ENCODE data around the gene BPIFA1. TPM values are rescaled to one million over a fixed set of nuclear protein-coding genes. Genes with fewer than 3 reads are reported as not detected.

BPIFA1 gene
- polyA plus RNA-seq, 1 of the 3 experiments (the other 2 are of a cell fraction), result not detected

DNA sequence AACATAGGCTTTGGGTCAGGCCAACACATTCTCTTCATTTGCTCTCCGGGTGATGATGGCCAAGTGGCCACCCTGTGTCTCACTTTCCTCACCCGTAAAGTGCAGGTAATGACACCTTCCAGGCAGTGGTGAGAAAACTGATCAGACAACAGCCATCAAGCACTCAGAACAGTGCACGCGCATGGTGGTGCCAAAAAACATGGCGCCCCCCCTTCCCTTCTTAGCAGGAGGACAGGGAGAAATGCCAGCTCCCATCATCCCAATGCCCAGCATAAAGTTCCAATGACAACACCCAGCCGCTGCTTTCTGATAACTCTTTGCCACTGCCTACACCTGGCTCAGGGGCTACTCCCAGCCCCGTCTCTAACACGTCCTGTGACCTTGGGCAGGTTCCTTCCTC lies 55.6 kb downstream of the BPIFA1 start:
- ChIA-PET POLR2A (no interaction called here), CTCF (interaction anchor here (0.6 to 2.7 kb wide), 14 partner anchors 9 to 502 kb away, joined by 3 to 9 read pairs (median 3); no protein-coding TSS in a partner anchor)
- no peaks in the 10 kb centered on the region for H3K4me1 ChIP-seq (ENCODE audit: control insufficient read depth in 1 of 2, insufficient read depth in 2 of 2, low read depth in 1 of 2, low read length in 1 of 2)
- H3K4me3 ChIP-seq (ENCODE audit: low read depth in 2 of 2, low read length in 1 of 2), result no peak overlapping the region
- no peaks in the 10 kb centered on the region for H3K9me3 ChIP-seq
- H3K27ac ChIP-seq (ENCODE audit: low read depth in 2 of 2, low read length in 1 of 2), result no peak overlapping the region
- H3K4me2 ChIP-seq, result no peak overlapping the region
- 30% methylated on average over 4 of the region's 8 CpGs for WGBS (ENCODE audit: low lambda C conversion rate)
- H3K9ac ChIP-seq, result no peak overlapping the region
- no peaks in the 10 kb centered on the region for H4K20me1 ChIP-seq (ENCODE audit: insufficient read depth)
- H3K9me2 ChIP-seq, result no peaks in the 10 kb centered on the region
- H3F3A ChIP-seq (replicated peaks; ENCODE audit: insufficient read depth), result no peaks in the 10 kb centered on the region
- no peaks in the 10 kb centered on the region for H3K79me2 ChIP-seq (ENCODE audit: insufficient read depth)
- H2AFZ ChIP-seq (ENCODE audit: low read depth), result no peak overlapping the region
- no peaks in the 10 kb centered on the region for H3K36me3 ChIP-seq (replicated peaks in 1 of 2; ENCODE audit: control insufficient read depth in 1 of 2, insufficient read depth in 2 of 2, low read length in 1 of 2)
- TF ChIP-seq USF2 (IDR thresholded peaks at IDR 0.05; ENCODE audit: borderline replicate concordance, low read depth, low read length) (no peak), NRF1 (IDR thresholded peaks at IDR 0.05; ENCODE audit: low read depth, low read length) (no peak), CTCF (IDR thresholded peaks at IDR 0.05) (no peak), POLR2AphosphoS5 (IDR thresholded peaks at IDR 0.05; ENCODE audit: low read depth, low read length) (no peak), TAF1 (IDR thresholded peaks at IDR 0.05; ENCODE audit: borderline replicate concordance, low read depth, low read length) (no peak), RCOR1 (IDR thresholded peaks at IDR 0.05; ENCODE audit: low read length) (no peak), JUND (IDR thresholded peaks at IDR 0.05) (no peak), ELF1 (IDR thresholded peaks at IDR 0.05) (no peak), CHD2 (IDR thresholded peaks at IDR 0.05; ENCODE audit: low read length, partially characterized antibody) (no peak), TCF12 (IDR thresholded peaks at IDR 0.05) (no peak), SMC3 (IDR thresholded peaks at IDR 0.05; ENCODE audit: low read depth, low read length) (no peak), GABPA (IDR thresholded peaks at IDR 0.05; ENCODE audit: low read depth) (no peak), GATA2 (CRISPR knock-in tag; IDR thresholded peaks at IDR 0.05) (no peak), NFIC (IDR thresholded peaks at IDR 0.05; ENCODE audit: borderline replicate concordance) (no peak), RAD21 (IDR thresholded peaks at IDR 0.05; ENCODE audit: low read length) (no peak), FOSL2 (IDR thresholded peaks at IDR 0.05; ENCODE audit: borderline replicate concordance, low read depth) (no peak)
- TF ChIP-seq, protein P1, sequence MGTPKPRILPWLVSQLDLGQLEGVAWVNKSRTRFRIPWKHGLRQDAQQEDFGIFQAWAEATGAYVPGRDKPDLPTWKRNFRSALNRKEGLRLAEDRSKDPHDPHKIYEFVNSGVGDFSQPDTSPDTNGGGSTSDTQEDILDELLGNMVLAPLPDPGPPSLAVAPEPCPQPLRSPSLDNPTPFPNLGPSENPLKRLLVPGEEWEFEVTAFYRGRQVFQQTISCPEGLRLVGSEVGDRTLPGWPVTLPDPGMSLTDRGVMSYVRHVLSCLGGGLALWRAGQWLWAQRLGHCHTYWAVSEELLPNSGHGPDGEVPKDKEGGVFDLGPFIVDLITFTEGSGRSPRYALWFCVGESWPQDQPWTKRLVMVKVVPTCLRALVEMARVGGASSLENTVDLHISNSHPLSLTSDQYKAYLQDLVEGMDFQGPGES (IDR thresholded peaks at IDR 0.05; ENCODE audit: low read depth, low read length), result no peak
- TF ChIP-seq, protein P2, sequence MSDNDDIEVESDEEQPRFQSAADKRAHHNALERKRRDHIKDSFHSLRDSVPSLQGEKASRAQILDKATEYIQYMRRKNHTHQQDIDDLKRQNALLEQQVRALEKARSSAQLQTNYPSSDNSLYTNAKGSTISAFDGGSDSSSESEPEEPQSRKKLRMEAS (IDR thresholded peaks at IDR 0.05; ENCODE audit: low read depth), result no peak
- TF ChIP-seq, protein P3, sequence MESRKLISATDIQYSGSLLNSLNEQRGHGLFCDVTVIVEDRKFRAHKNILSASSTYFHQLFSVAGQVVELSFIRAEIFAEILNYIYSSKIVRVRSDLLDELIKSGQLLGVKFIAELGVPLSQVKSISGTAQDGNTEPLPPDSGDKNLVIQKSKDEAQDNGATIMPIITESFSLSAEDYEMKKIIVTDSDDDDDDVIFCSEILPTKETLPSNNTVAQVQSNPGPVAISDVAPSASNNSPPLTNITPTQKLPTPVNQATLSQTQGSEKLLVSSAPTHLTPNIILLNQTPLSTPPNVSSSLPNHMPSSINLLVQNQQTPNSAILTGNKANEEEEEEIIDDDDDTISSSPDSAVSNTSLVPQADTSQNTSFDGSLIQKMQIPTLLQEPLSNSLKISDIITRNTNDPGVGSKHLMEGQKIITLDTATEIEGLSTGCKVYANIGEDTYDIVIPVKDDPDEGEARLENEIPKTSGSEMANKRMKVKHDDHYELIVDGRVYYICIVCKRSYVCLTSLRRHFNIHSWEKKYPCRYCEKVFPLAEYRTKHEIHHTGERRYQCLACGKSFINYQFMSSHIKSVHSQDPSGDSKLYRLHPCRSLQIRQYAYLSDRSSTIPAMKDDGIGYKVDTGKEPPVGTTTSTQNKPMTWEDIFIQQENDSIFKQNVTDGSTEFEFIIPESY (IDR thresholded peaks at IDR 0.05; ENCODE audit: borderline replicate concordance, low read depth), result no peak
- peaks cover 20% of the 10 kb centered on the region; the same call in 1 of the 2 replicates for H3K27me3 ChIP-seq (ENCODE audit: insufficient read depth)
- DNase-seq, result no peak
